GM23338 (cell line): Measurements from ENCODE around the gene TBC1D10B. TPM values are rescaled to one million over a fixed set of nuclear protein-coding genes. Genes with fewer than 3 reads are reported as not detected.
A peak's percentile ranks its signal among the peaks of the same experiment; 100 is the strongest.

Experiments
- ATAC-seq: fragments of 200-7000 bp; cut with Tn5 transposase; 3 replicates; pipeline ENCODE4 v1.9.1; 2020
- DNase-seq: peaks from one replicate; pipeline ENCODE4 v3.0.0-alpha.2; 2015; ENCODE audit warnings: low spot score
- H2AFZ ChIP-seq: fragments of 200-600 bp; sonication (generic); 2 replicates; pipeline ENCODE4 v1.8.0; 2016; ENCODE audit warnings: antibody characterized with exemption, mild to moderate bottlenecking, moderate library complexity
- H3F3A ChIP-seq: fragments of 200-600 bp; sonication (generic); replicated peaks from 2 replicates; pipeline ENCODE4 v1.8.0; 2017; ENCODE audit warnings: antibody characterized with exemption, mixed run types, low read depth
- H3K27ac ChIP-seq: fragments of 200-600 bp; sonication (generic); 2 replicates; pipeline ENCODE4 v1.6.1; 2016; ENCODE audit warnings: low read depth
- H3K27me3 ChIP-seq: fragments of 200-600 bp; sonication (generic); 2 replicates; pipeline ENCODE4 v1.8.0; 2016; ENCODE audit warnings: mild to moderate bottlenecking, mixed run types, moderate library complexity; ENCODE audit not compliant: insufficient read depth
- H3K36me3 ChIP-seq: fragments of 200-600 bp; sonication (generic); 2 replicates; pipeline ENCODE4 v1.8.0; 2016; ENCODE audit warnings: mild to moderate bottlenecking; ENCODE audit not compliant: insufficient read depth
- H3K4me1 ChIP-seq: fragments of 200-600 bp; sonication (generic); 2 replicates; pipeline ENCODE4 v1.8.0; 2016; ENCODE audit warnings: mild to moderate bottlenecking, moderate library complexity; ENCODE audit not compliant: insufficient read depth
- H3K4me2 ChIP-seq: fragments of 200-600 bp; sonication (generic); 2 replicates; pipeline ENCODE4 v1.7.1; 2017; ENCODE audit warnings: mixed run types
- H3K4me3 ChIP-seq: fragments of 200-600 bp; sonication (generic); 2 replicates; pipeline ENCODE4 v1.6.1; 2016; ENCODE audit warnings: mixed run types
- H3K79me2 ChIP-seq: fragments of 200-600 bp; sonication (generic); replicated peaks from 2 replicates; pipeline ENCODE4 v1.8.0; 2017; ENCODE audit warnings: mild to moderate bottlenecking; ENCODE audit not compliant: insufficient read depth
- H3K9me2 ChIP-seq: fragments of 200-600 bp; sonication (generic); 2 replicates; pipeline ENCODE4 v1.8.0; 2017; ENCODE audit not compliant: insufficient read depth
- H4K20me1 ChIP-seq: fragments of 200-600 bp; sonication (generic); replicated peaks from 2 replicates; pipeline ENCODE4 v1.8.0; 2017; ENCODE audit warnings: mild to moderate bottlenecking; ENCODE audit not compliant: insufficient read depth
- H3K27ac Mint-ChIP-seq: 2 replicates; pipeline ENCODE4 v1.8.0; 2020; ENCODE audit warnings: inconsistent platforms, mild to moderate bottlenecking, moderate library complexity, mixed read lengths
- H3K27me3 Mint-ChIP-seq: 3 replicates; pipeline ENCODE4 v1.8.0; 2022; ENCODE audit warnings: low read depth, mild to moderate bottlenecking, moderate library complexity, mixed read lengths, inconsistent platforms; ENCODE audit not compliant: insufficient read depth, poor library complexity
- H3K36me3 Mint-ChIP-seq: 3 replicates; pipeline ENCODE4 v1.8.0; 2021; ENCODE audit warnings: low read depth, mild to moderate bottlenecking, inconsistent platforms, moderate library complexity, mixed read lengths
- H3K4me1 Mint-ChIP-seq: 3 replicates; pipeline ENCODE4 v1.8.0; 2020; ENCODE audit warnings: mild to moderate bottlenecking, inconsistent platforms, mixed read lengths
- H3K4me3 Mint-ChIP-seq: 3 replicates; pipeline ENCODE4 v1.8.0; 2021; ENCODE audit warnings: moderate library complexity, mild to moderate bottlenecking, inconsistent platforms, mixed read lengths
- H3K9me3 Mint-ChIP-seq: 3 replicates; pipeline ENCODE4 v1.8.0; 2020; ENCODE audit warnings: moderate library complexity, mild to moderate bottlenecking, inconsistent platforms, mixed read lengths
- CREB1 ChIP-seq: fragments of 250-450 bp; sonication (Bioruptor Pico); IDR thresholded peaks from 2 replicates; pipeline ENCODE4 v1.5.0; 2020; ENCODE audit warnings: low read depth, mild to moderate bottlenecking, moderate library complexity
- CTCF ChIP-seq, 2 experiments: fragments of 200-600 bp in 1 of 2; sonication (generic) in 1 of 2; conservative IDR thresholded peaks; 2 replicates each; pipeline versions ENCODE4 v1.5.1 to v1.6.1; 2016 to 2017; ENCODE audit warnings: antibody characterized with exemption in 2 of 2, low read depth in 2 of 2, mild to moderate bottlenecking in 2 of 2, moderate library complexity in 1 of 2
- ETS1 ChIP-seq: IDR thresholded peaks from 2 replicates; pipeline ENCODE4 v1.6.1; 2016; ENCODE audit warnings: antibody characterized with exemption
- EZH2 ChIP-seq: fragments of 200-600 bp; sonication (generic); IDR thresholded peaks from one replicate; pipeline ENCODE4 v1.8.0; 2017; ENCODE audit warnings: antibody characterized with exemption, mild to moderate bottlenecking, low read depth; ENCODE audit not compliant: unreplicated experiment
- EZH2phosphoT487 ChIP-seq: fragments of 200-600 bp; sonication (generic); IDR thresholded peaks from one replicate; pipeline ENCODE4 v1.8.1; 2018; ENCODE audit warnings: antibody characterized with exemption; ENCODE audit not compliant: unreplicated experiment
- JUNB ChIP-seq: IDR thresholded peaks from one replicate; pipeline ENCODE4 v1.6.1; 2016; ENCODE audit warnings: antibody characterized with exemption; ENCODE audit not compliant: unreplicated experiment
- NANOG ChIP-seq: IDR thresholded peaks from 2 replicates; pipeline ENCODE4 v1.6.1; 2016; ENCODE audit warnings: antibody characterized with exemption, borderline replicate concordance
- POLR2AphosphoS5 ChIP-seq: IDR thresholded peaks from 2 replicates; pipeline ENCODE4 v1.6.1; 2016; ENCODE audit warnings: antibody characterized with exemption, low read depth
- REST ChIP-seq: IDR thresholded peaks from one replicate; pipeline ENCODE4 v1.6.1; 2018; ENCODE audit warnings: antibody characterized with exemption; ENCODE audit not compliant: unreplicated experiment
- STAT1 ChIP-seq: IDR thresholded peaks from one replicate; pipeline ENCODE4 v1.6.1; 2016; ENCODE audit warnings: antibody characterized with exemption; ENCODE audit not compliant: unreplicated experiment
- ZNF114 ChIP-seq: fragments of 250-450 bp; sonication (Bioruptor Pico); IDR thresholded peaks from 2 replicates; pipeline ENCODE4 v1.5.0; 2020; ENCODE audit warnings: mild to moderate bottlenecking, moderate library complexity
- ZNF331 ChIP-seq: fragments of 250-450 bp; sonication (Bioruptor Pico); IDR thresholded peaks from 2 replicates; pipeline ENCODE4 v1.5.0; 2020; ENCODE audit warnings: low read depth, mild to moderate bottlenecking, moderate library complexity
- ZNF462 ChIP-seq: fragments of 250-450 bp; sonication (Bioruptor Pico); IDR thresholded peaks from 2 replicates; pipeline ENCODE4 v1.5.0; 2020; ENCODE audit warnings: mild to moderate bottlenecking, moderate library complexity
- polyA plus RNA-seq: library from polyadenylated mRNA; unstranded; fragments of >200 nt; fragmentation: Nextera tagmentation; extraction: Ambion mirVana; gene quantifications from 2 replicates; pipeline ENCODE4 v1.2.1, GENCODE V29; 2016
- total RNA-seq: library from RNA; depleted of rRNA; stranded (reverse); fragments of >200 nt; shearing (Covaris generic); gene quantifications from 2 replicates; pipeline ENCODE4 v1.2.3, GENCODE V29; 2014

Gene TBC1D10B
- total and polyA plus RNA-seq, 2 experiments from 2014 or later = 13.3 to 30.8 TPM

- Histone ChIP-seq H3K4me3 (no peak overlapping the region; the same call in 1 of the 2 replicates), H3K9me2 (no peaks in the 10 kb centered on the region), H3K27ac (peak overlapping the region; percentile 100), H2AFZ (peak overlapping the region; percentile 83; the same call in 1 of the 2 replicates), H4K20me1 (no peaks in the 10 kb centered on the region), H3K27me3 (no peaks in the 10 kb centered on the region), H3K4me2 (peak overlapping the region; percentile 99), H3F3A (peaks cover 24% of the 10 kb centered on the region), H3K36me3 (no peaks in the 10 kb centered on the region), H3K79me2 (0 out of 2 replicates have a peak, but pooled peaks cover 4% of the 10 kb centered on the region), H3K4me1 (peaks cover 11% of the 10 kb centered on the region)
- Mint-ChIP-seq H3K27ac (no peak overlapping the region), H3K4me3 (no peak overlapping the region; the same call in 2 of the 3 replicates), H3K4me1 (peaks cover 26% of the 10 kb centered on the region), H3K36me3 (peaks cover 3% of the 10 kb centered on the region; the same call in 2 of the 3 replicates), H3K27me3 (peaks cover 25% of the 10 kb centered on the region), H3K9me3 (no peaks in the 10 kb centered on the region; the same call in none of the 3 replicates)
- no peak for TF ChIP-seq ZNF462 (CRISPR knock-in tag)
- no peak for TF ChIP-seq NANOG
- no peak for TF ChIP-seq EZH2phosphoT487
- TF ChIP-seq ZNF331 (CRISPR knock-in tag) = no peak
- no peak for TF ChIP-seq STAT1
- TF ChIP-seq CREB1 = no peak
- TF ChIP-seq REST = no peak
- TF ChIP-seq EZH2 = no peak
- TF ChIP-seq JUNB = no peak
- no peak for TF ChIP-seq ZNF114
- TF ChIP-seq POLR2AphosphoS5 = no peak
- TF ChIP-seq ETS1 = no peak
- TF ChIP-seq CTCF (conservative IDR thresholded peaks at IDR 0.05; ENCODE audit: low read depth in 2 of 2) = no peak
- DNase-seq (no peak), ATAC-seq (no peak)
Measured at GRCh38 chr16:30376461-30376902, 6.2 kb upstream of the TBC1D10B start.
